G401 (cell line): ENCODE data around the gene NTSR1. TPM values are rescaled to one million over a fixed set of nuclear protein-coding genes. Genes with fewer than 3 reads are reported as not detected.

Experiments
- DNase-seq: peaks from one replicate; pipeline ENCODE4 v3.0.0-alpha.2; 2015; ENCODE audit warnings: low spot score
- in situ Hi-C: cut with HindIII; loops from 2 replicates; pipeline ENCODE4 v1.10.0; 2016; ENCODE audit warnings: low sequenced_read_pairs, mixed read lengths
- total RNA-seq: library from RNA; depleted of rRNA; stranded (reverse); fragments of >200 nt; shearing (Covaris generic); gene quantifications from 2 replicates; pipeline ENCODE4 v1.2.3, GENCODE V29; 2014

NTSR1 gene
- total RNA-seq, 1 experiment from 2014 or later, result not detected

GRCh38 chr20:62762376-62762775 is 53.7 kb downstream of the NTSR1 start:
- no peak for DNase-seq
- in situ Hi-C loops, result no loop called here

GRCh38 chr20:62762801-62763368 is 54.2 kb downstream of the NTSR1 start:
- in situ Hi-C loops, result no loop called here
- no peak for DNase-seq

- no peak for DNase-seq
- in situ Hi-C loops, result no loop called here
Measured at GRCh38 chr20:62763404-62763803, 54.8 kb downstream of the NTSR1 start.

GRCh38 chr20:62764156-62764935 is 55.7 kb downstream of the NTSR1 start:
- in situ Hi-C loops, result no loop called here
- no peak for DNase-seq

- in situ Hi-C loops, result no loop called here
- no peak for DNase-seq
Measured at GRCh38 chr20:62765021-62765420, 56.4 kb downstream of the NTSR1 start.

- DNase-seq, result no peak
- in situ Hi-C loops, result no loop called here
Measured at GRCh38 chr20:62765432-62766070, 56.9 kb downstream of the NTSR1 start.

- DNase-seq, result no peak
- in situ Hi-C loops, result no loop called here
Measured at GRCh38 chr20:62766071-62766450, 57.4 kb downstream of the NTSR1 start.

- DNase-seq, result no peak
- in situ Hi-C loops, result no loop called here
Measured at GRCh38 chr20:62766716-62767115, 58.1 kb downstream of the NTSR1 start.

GRCh38 chr20:62768234-62768546 is 59.6 kb downstream of the NTSR1 start:
- DNase-seq, result no peak
- in situ Hi-C loops, result no loop called here

- DNase-seq, result no peak
- in situ Hi-C loops, result no loop called here
Measured at GRCh38 chr20:62768551-62769287, 60.1 kb downstream of the NTSR1 start.

- DNase-seq, result no peak
- in situ Hi-C loops, result no loop called here
Measured at GRCh38 chr20:62769346-62770071, 60.9 kb downstream of the NTSR1 start.

- DNase-seq, result no peak
- in situ Hi-C loops, result no loop called here
Measured at GRCh38 chr20:62770111-62770910, 61.7 kb downstream of the NTSR1 start.

- in situ Hi-C loops, result no loop called here
- no peak for DNase-seq
Measured at GRCh38 chr20:62770916-62771315, 62.3 kb downstream of the NTSR1 start.

GRCh38 chr20:62771396-62772102 is 62.9 kb downstream of the NTSR1 start:
- in situ Hi-C loops, result no loop called here
- no peak for DNase-seq

- DNase-seq, result no peak
- in situ Hi-C loops, result no loop called here
Measured at GRCh38 chr20:62772103-62772611, 63.5 kb downstream of the NTSR1 start.

GRCh38 chr20:62772619-62772989 is 64.0 kb downstream of the NTSR1 start:
- in situ Hi-C loops, result no loop called here

GRCh38 chr20:62772990-62773844 is 64.6 kb downstream of the NTSR1 start:
- peak; percentile 75 for DNase-seq
- in situ Hi-C loops, result no loop called here

More at GRCh38 chr20:62772619-62772989, 64.0 kb downstream of the NTSR1 start:
- DNase-seq, result no peak
